Measurements from ENCODE around the gene COL1A2.

DNA sequence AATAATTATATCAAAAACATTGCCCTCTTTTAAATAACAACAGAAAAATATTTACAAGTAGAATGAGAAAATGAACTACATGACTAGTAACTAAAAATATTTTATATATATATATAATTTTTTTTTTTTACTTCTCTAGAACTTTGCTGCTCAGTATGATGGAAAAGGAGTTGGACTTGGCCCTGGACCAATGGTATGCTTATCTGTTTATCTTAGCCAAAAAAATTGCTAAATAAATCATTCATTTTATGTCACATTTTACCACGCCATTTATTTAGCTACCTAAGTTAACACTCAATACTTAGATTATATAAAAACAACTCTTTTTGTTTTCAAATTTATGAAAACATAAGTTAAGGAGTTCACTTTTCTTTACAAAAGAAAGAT lies 6.7 kb downstream of the COL1A2 start:
- no peak for TF ChIP-seq POLR2A (IDR thresholded peaks at IDR 0.05)
- TF ChIP-seq, protein P1, sequence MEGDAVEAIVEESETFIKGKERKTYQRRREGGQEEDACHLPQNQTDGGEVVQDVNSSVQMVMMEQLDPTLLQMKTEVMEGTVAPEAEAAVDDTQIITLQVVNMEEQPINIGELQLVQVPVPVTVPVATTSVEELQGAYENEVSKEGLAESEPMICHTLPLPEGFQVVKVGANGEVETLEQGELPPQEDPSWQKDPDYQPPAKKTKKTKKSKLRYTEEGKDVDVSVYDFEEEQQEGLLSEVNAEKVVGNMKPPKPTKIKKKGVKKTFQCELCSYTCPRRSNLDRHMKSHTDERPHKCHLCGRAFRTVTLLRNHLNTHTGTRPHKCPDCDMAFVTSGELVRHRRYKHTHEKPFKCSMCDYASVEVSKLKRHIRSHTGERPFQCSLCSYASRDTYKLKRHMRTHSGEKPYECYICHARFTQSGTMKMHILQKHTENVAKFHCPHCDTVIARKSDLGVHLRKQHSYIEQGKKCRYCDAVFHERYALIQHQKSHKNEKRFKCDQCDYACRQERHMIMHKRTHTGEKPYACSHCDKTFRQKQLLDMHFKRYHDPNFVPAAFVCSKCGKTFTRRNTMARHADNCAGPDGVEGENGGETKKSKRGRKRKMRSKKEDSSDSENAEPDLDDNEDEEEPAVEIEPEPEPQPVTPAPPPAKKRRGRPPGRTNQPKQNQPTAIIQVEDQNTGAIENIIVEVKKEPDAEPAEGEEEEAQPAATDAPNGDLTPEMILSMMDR (IDR thresholded peaks at IDR 0.05): no peak
